KMS-11 (cell line): Measurements from ENCODE around the gene C1QTNF9.
"Not testable (repeated sequence)": the region's sequence is repeated elsewhere in the genome, so short reads cannot be mapped to it uniquely, and the experiment has no call there.

Experiments used
- H2AFZ ChIP-seq: fragments of 200-600 bp; sonication (generic); 2 replicates; pipeline ENCODE4 v1.6.1; 2016; ENCODE audit warnings: antibody characterized with exemption, mixed run types, low read depth
- H3K27ac ChIP-seq: fragments of 200-600 bp; sonication (generic); 2 replicates; pipeline ENCODE4 v1.6.1; 2016; ENCODE audit warnings: mild to moderate bottlenecking, mixed run types
- H3K27me3 ChIP-seq: fragments of 200-600 bp; sonication (generic); 2 replicates; pipeline ENCODE4 v1.6.1; 2017; ENCODE audit warnings: mild to moderate bottlenecking, low read depth, mixed run types, moderate library complexity; ENCODE audit not compliant: insufficient read depth
- H3K36me3 ChIP-seq: fragments of 200-600 bp; sonication (generic); 2 replicates; pipeline ENCODE4 v1.6.1; 2017; ENCODE audit warnings: mild to moderate bottlenecking, mixed run types; ENCODE audit not compliant: insufficient read depth
- H3K4me1 ChIP-seq: fragments of 200-600 bp; sonication (generic); 2 replicates; pipeline ENCODE4 v1.6.1; 2016; ENCODE audit warnings: mild to moderate bottlenecking, low read depth, mixed run types; ENCODE audit not compliant: poor library complexity, severe bottlenecking
- H3K4me2 ChIP-seq: fragments of 200-600 bp; sonication (generic); 2 replicates; pipeline ENCODE4 v1.7.0; 2016; ENCODE audit warnings: mild to moderate bottlenecking, mixed run types
- H3K4me3 ChIP-seq: fragments of 200-600 bp; sonication (generic); IDR thresholded peaks from 2 replicates; pipeline ENCODE4 v1.6.1; 2017; ENCODE audit warnings: low read depth, low read length, mixed read lengths; ENCODE audit not compliant: insufficient read depth
- H3K79me2 ChIP-seq: fragments of 200-600 bp; sonication (generic); 2 replicates; pipeline ENCODE4 v1.6.1; 2016; ENCODE audit warnings: low read depth, mixed run types; ENCODE audit not compliant: insufficient read depth
- H3K9ac ChIP-seq: fragments of 200-600 bp; sonication (generic); 2 replicates; pipeline ENCODE4 v1.6.1; 2016; ENCODE audit warnings: mild to moderate bottlenecking, mixed run types
- H4K20me1 ChIP-seq: fragments of 200-600 bp; sonication (generic); 2 replicates; pipeline ENCODE4 v1.6.1; 2016; ENCODE audit warnings: mild to moderate bottlenecking, mixed run types; ENCODE audit not compliant: insufficient read depth
- TF ChIP-seq, protein P1 (sequence below): fragments of 200-600 bp; sonication (generic); conservative IDR thresholded peaks from 2 replicates; pipeline ENCODE4 v1.6.1; 2017; ENCODE audit warnings: low read depth, mild to moderate bottlenecking, antibody characterized with exemption, low read length, moderate library complexity, mixed read lengths

C1QTNF9 gene

DNA sequence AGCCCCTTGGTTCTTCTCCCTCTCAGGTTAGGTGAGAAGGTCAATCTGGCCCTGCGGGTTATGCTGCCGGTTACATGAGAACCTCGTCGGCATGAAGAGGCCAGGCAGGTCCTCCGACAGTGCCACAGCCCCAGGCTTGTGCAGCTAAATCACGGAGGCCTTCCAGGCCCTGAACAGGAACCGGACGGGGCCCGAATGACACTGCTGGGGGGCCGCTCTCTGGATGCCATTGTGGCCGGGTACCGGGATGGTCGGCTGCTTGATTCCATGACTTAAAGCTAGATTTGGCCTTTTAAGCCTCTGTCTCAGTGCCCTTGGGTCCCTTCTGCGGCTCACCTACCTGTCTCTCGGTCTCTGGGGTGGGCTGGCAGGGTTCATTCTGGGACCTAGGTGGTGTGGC, 48.4 kb downstream of the C1QTNF9 start:
- H4K20me1 ChIP-seq = no peaks in the 10 kb centered on the region
- no peaks in the 10 kb centered on the region for H3K79me2 ChIP-seq
- H3K36me3 ChIP-seq = no peaks in the 10 kb centered on the region
- H3K4me2 ChIP-seq = no peak overlapping the region
- no peak overlapping the region for H3K27ac ChIP-seq
- no peak overlapping the region for H2AFZ ChIP-seq
- H3K9ac ChIP-seq = no peak overlapping the region
- no peaks in the 10 kb centered on the region for H3K4me1 ChIP-seq
- no peak overlapping the region for H3K4me3 ChIP-seq
- TF ChIP-seq, protein P1, sequence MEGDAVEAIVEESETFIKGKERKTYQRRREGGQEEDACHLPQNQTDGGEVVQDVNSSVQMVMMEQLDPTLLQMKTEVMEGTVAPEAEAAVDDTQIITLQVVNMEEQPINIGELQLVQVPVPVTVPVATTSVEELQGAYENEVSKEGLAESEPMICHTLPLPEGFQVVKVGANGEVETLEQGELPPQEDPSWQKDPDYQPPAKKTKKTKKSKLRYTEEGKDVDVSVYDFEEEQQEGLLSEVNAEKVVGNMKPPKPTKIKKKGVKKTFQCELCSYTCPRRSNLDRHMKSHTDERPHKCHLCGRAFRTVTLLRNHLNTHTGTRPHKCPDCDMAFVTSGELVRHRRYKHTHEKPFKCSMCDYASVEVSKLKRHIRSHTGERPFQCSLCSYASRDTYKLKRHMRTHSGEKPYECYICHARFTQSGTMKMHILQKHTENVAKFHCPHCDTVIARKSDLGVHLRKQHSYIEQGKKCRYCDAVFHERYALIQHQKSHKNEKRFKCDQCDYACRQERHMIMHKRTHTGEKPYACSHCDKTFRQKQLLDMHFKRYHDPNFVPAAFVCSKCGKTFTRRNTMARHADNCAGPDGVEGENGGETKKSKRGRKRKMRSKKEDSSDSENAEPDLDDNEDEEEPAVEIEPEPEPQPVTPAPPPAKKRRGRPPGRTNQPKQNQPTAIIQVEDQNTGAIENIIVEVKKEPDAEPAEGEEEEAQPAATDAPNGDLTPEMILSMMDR = no peak
- H3K27me3 ChIP-seq = no peaks in the 10 kb centered on the region

DNA sequence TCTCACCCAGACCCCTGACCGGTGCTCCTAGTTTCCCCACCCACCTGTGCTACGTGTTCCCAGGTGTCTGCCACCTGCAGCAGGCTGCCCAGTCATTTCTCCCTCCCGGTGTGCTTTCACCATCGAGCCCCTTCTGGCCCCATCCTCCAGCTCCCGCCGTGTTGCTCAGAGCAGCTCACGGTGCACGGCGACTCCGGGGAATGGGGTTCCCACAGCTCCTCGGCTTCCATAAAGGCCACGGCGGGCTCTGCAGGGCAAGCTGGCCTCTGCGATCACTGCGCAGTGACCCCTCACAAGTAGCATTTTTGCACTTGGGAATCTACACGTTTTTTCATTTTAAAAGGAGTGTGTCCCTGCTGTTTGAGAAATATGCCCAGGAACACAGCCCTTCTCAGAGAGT, 49.5 kb downstream of the C1QTNF9 start:
- not testable (repeated sequence) for H3K9ac ChIP-seq, H3K36me3 ChIP-seq, H3K27me3 ChIP-seq, H3K4me1 ChIP-seq, H3K27ac ChIP-seq, H3K79me2 ChIP-seq, H4K20me1 ChIP-seq, H3K4me3 ChIP-seq, H3K4me2 ChIP-seq, H2AFZ ChIP-seq

DNA sequence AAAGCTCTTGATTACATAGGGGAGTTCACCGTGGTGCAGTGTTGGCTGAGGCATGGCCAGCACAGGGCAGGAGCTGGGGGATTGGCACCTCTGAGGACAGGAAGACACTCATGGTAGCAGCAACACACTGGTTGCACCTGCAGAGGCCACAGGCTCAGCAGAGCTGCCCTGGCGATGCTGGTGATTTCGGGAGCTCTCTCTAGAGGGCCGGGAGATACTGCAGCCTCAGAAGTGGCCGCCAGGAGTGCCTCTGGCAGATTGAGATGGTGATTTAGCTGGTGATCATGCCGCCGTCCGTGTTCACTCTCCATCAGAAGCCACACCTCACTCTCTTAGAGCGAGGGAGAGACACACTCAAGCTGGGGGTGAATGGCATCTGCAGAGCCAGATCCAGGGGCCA, 49.9 kb downstream of the C1QTNF9 start:
- not testable (repeated sequence) for H3K36me3 ChIP-seq, H2AFZ ChIP-seq, H3K9ac ChIP-seq, H3K27me3 ChIP-seq, H3K4me1 ChIP-seq, H3K27ac ChIP-seq, H3K4me3 ChIP-seq, H4K20me1 ChIP-seq, H3K79me2 ChIP-seq, H3K4me2 ChIP-seq

DNA sequence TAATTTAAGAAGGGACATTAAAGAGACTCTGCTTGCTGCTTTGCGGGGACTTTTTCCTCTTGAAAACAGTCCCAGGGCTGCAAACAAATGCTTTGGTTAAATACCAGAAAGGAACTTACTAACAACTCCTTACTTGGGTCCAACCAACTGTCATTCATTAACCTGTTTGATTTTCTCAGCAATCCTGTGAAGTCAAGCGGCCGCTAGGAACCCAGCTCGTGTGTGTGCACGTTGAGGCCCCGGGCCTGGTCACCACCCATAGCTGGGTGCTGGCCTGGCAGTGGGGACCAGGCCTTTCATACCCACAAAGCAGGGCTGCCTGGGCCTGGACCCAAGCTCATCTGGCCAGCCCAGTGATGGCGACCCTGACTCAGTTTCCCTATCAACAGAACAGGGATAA, 50.7 kb downstream of the C1QTNF9 start:
- no peaks in the 10 kb centered on the region for H3K36me3 ChIP-seq
- H3K79me2 ChIP-seq = no peaks in the 10 kb centered on the region
- no peak overlapping the region for H3K27ac ChIP-seq
- no peak overlapping the region for H3K4me2 ChIP-seq
- H3K4me1 ChIP-seq = no peaks in the 10 kb centered on the region
- H3K27me3 ChIP-seq = no peaks in the 10 kb centered on the region
- no peak overlapping the region for H3K4me3 ChIP-seq
- H3K9ac ChIP-seq = no peak overlapping the region
- H2AFZ ChIP-seq = no peak overlapping the region
- no peaks in the 10 kb centered on the region for H4K20me1 ChIP-seq
- TF ChIP-seq, protein P1 = no peak

DNA sequence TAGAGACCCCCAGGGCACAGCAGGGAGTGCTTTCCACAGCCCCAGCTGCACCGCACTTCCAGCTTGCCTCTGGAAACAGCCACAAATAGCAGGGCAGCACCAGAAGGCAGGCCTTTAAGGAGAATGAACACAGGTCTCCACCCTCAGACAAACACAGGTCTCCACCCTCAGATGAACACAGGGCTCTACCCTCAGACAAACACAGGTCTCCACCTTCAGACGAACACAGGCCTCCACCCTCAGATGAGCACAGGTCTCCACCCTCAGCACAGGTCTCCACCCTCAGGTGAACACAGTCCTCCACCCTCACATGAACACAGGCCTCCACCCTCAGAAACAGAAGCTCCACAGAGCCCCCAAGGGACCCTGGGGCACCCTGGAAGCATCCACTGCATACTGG, 51.7 kb downstream of the C1QTNF9 start:
- H4K20me1 ChIP-seq = no peaks in the 10 kb centered on the region
- no peak overlapping the region for H3K9ac ChIP-seq
- H3K4me2 ChIP-seq = no peak overlapping the region
- no peak overlapping the region for H3K4me3 ChIP-seq
- no peaks in the 10 kb centered on the region for H3K36me3 ChIP-seq
- no peaks in the 10 kb centered on the region for H3K79me2 ChIP-seq
- TF ChIP-seq, protein P1 = no peak
- no peaks in the 10 kb centered on the region for H3K4me1 ChIP-seq
- H3K27me3 ChIP-seq = no peaks in the 10 kb centered on the region
- H3K27ac ChIP-seq = no peak overlapping the region
- no peak overlapping the region for H2AFZ ChIP-seq
